Measurements from ENCODE around the gene EPHA6.

EPHA6 gene
- total RNA-seq: 0 to 0.04 (median 0) reads per million in 3 experiments

GRCh38 chr3:96813820-96814650, at the start of gene EPHA6:
TSS of gene EPHA6 (plus strand) at chr3:96814594.
- no peak for DNase-seq

GRCh38 chr3:96776818-96777217, 37.6 kb upstream of the EPHA6 start:
- DNase-seq: no peak

GRCh38 chr3:96779810-96780209, 34.6 kb upstream of the EPHA6 start:
- DNase-seq: no peak

GRCh38 chr3:96796101-96796500, 18.3 kb upstream of the EPHA6 start:
- no peak for DNase-seq

GRCh38 chr3:96803870-96804269, 10.5 kb upstream of the EPHA6 start:
- DNase-seq: no peak

GRCh38 chr3:96806341-96806740, 8.1 kb upstream of the EPHA6 start:
- DNase-seq: no peak

- DNase-seq: peak; percentile 14
These were observed 1.1 kb upstream of the EPHA6 start for GRCh38 chr3:96813134-96813819.

GRCh38 chr3:96814651-96815567, 515 bp downstream of the EPHA6 start:
- DNase-seq: no peak

- no peak for DNase-seq
These were observed 16.8 kb downstream of the EPHA6 start for GRCh38 chr3:96831175-96831574.

- no peak for DNase-seq
These were observed 18.9 kb downstream of the EPHA6 start for GRCh38 chr3:96833301-96833700.

- DNase-seq: no peak
These were observed 21.9 kb downstream of the EPHA6 start for GRCh38 chr3:96836153-96836915.

GRCh38 chr3:96843505-96844203, 29.3 kb downstream of the EPHA6 start:
- DNase-seq: no peak

- DNase-seq: no peak
These were observed 29.8 kb downstream of the EPHA6 start for GRCh38 chr3:96844204-96844514.

- no peak for DNase-seq
These were observed 38.5 kb downstream of the EPHA6 start for GRCh38 chr3:96852849-96853248.

GRCh38 chr3:96860882-96861281, 46.5 kb downstream of the EPHA6 start:
- DNase-seq: no peak

- no peak for DNase-seq
These were observed 48.8 kb downstream of the EPHA6 start for GRCh38 chr3:96863129-96863740.

- no peak for DNase-seq
These were observed 51.2 kb downstream of the EPHA6 start for GRCh38 chr3:96865605-96866004.

GRCh38 chr3:96869316-96869715, 54.9 kb downstream of the EPHA6 start:
- DNase-seq: no peak

GRCh38 chr3:96877510-96877909, 63.1 kb downstream of the EPHA6 start:
- no peak for DNase-seq

- DNase-seq: no peak
These were observed 85.6 kb downstream of the EPHA6 start for GRCh38 chr3:96900031-96900430.

GRCh38 chr3:96900566-96900965, 86.2 kb downstream of the EPHA6 start:
- DNase-seq: no peak
